Measurements from ENCODE around the gene ARF3. TPM values are rescaled to one million over a fixed set of nuclear protein-coding genes. Genes with fewer than 3 reads are reported as not detected.

The ARF3 gene
- polyA plus RNA-seq, 3 donors, result 56.5 to 88.5 (median 58.4) TPM

GRCh38 chr12:48925304-48926011 lies 31.8 kb downstream of the ARF3 start, which contains the start of gene FKBP11:
Gene FKBP11, minus strand, starts transcription at chr12:48925492. Its CDS starts 64 bp downstream, at chr12:48925428.
- Histone ChIP-seq H3K27ac (ENCODE audit: low read depth in 1 of 2, low read length in 2 of 2) (peak within 1 kb of the TSS in 1 of 2 donors; percentile 57), H4K20me1 (ENCODE audit: insufficient read depth, low read length) (peaks cover 16% of the 10 kb centered on the region), H3K4me1 (ENCODE audit: control insufficient read depth in 1 of 2, insufficient read depth in 2 of 2, low read length in 2 of 2) (peaks cover 10 to 11% of the 10 kb centered on the region in 2 donors), H3K79me2 (ENCODE audit: insufficient read depth, low read length) (no peaks in the 10 kb centered on the region), H3K4me3 (replicated peaks in 1 of 3; ENCODE audit: low read depth in 2 of 3, low read length in 3 of 3) (peak within 1 kb of the TSS; percentile 72 to 88 (median 86)), H3K4me2 (replicated peaks; ENCODE audit: extremely low read depth, low read length, poor library complexity, severe bottlenecking) (peak within 1 kb of the TSS; percentile 91), H3K36me3 (replicated peaks in 1 of 2; ENCODE audit: control insufficient read depth in 1 of 2, insufficient read depth in 2 of 2, low read length in 2 of 2) (peaks cover 24 to 44% of the 10 kb centered on the region in 2 donors), H3K9me3 (replicated peaks in 1 of 2; ENCODE audit: control insufficient read depth in 1 of 2, insufficient read depth in 1 of 2, low read length in 2 of 2) (no peaks in the 10 kb centered on the region), H2AFZ (ENCODE audit: insufficient read depth, low read depth, low read length, poor library complexity, severe bottlenecking) (peak within 1 kb of the TSS; percentile 74), H3K9ac (ENCODE audit: insufficient read depth, low read length, poor library complexity, severe bottlenecking) (peak within 1 kb of the TSS; percentile 77), H3K27me3 (ENCODE audit: control insufficient read depth in 2 of 2, insufficient read depth in 2 of 2, low read length in 2 of 2) (no peaks in the 10 kb centered on the region)
- H3K27me3 Mint-ChIP-seq (ENCODE audit: low read depth in 3 of 3), result peaks cover 0 to 1% (median 0%) of the 10 kb centered on the region in 3 donors
- no peaks in the 10 kb centered on the region for H3K9me3 Mint-ChIP-seq
- DNase-seq, result no peak
- peak within 1 kb of the TSS in 5 of 7 donors; percentile 35 to 81 (median 73) for H3K27ac Mint-ChIP-seq
- intact Hi-C loops (cut with micrococcal nuclease), result no loop called here
- H3K36me3 Mint-ChIP-seq, result peaks cover 50 to 62% of the 10 kb centered on the region in 2 donors
- H3K4me3 Mint-ChIP-seq, result peak within 1 kb of the TSS; percentile 92 to 96
- TF ChIP-seq CTCF (IDR thresholded peaks at IDR 0.05), result no peak
- H3K4me1 Mint-ChIP-seq, result peaks cover 14% of the 10 kb centered on the region
- 3% methylated on average over 28 of the region's 38 CpGs for WGBS (ENCODE audit: insufficient coverage)

- Histone ChIP-seq H3K4me3 (replicated peaks in 1 of 3; ENCODE audit: low read depth in 2 of 3, low read length in 3 of 3) (peak overlapping the region; percentile 72 to 88 (median 86)), H3K27ac (ENCODE audit: low read depth in 1 of 2, low read length in 2 of 2) (peak overlapping the region in 1 of 2 donors; percentile 57), H3K4me1 (ENCODE audit: control insufficient read depth in 1 of 2, insufficient read depth in 2 of 2, low read length in 2 of 2) (peaks cover 10 to 11% of the 10 kb centered on the region in 2 donors), H4K20me1 (ENCODE audit: insufficient read depth, low read length) (peaks cover 10% of the 10 kb centered on the region), H3K79me2 (ENCODE audit: insufficient read depth, low read length) (no peaks in the 10 kb centered on the region), H3K9ac (ENCODE audit: insufficient read depth, low read length, poor library complexity, severe bottlenecking) (peak overlapping the region; percentile 77), H3K4me2 (replicated peaks; ENCODE audit: extremely low read depth, low read length, poor library complexity, severe bottlenecking) (peak overlapping the region; percentile 91), H3K27me3 (ENCODE audit: control insufficient read depth in 2 of 2, insufficient read depth in 2 of 2, low read length in 2 of 2) (no peaks in the 10 kb centered on the region), H2AFZ (ENCODE audit: insufficient read depth, low read depth, low read length, poor library complexity, severe bottlenecking) (peak overlapping the region; percentile 74), H3K9me3 (replicated peaks in 1 of 2; ENCODE audit: control insufficient read depth in 1 of 2, insufficient read depth in 1 of 2, low read length in 2 of 2) (no peaks in the 10 kb centered on the region), H3K36me3 (replicated peaks in 1 of 2; ENCODE audit: control insufficient read depth in 1 of 2, insufficient read depth in 2 of 2, low read length in 2 of 2) (peaks cover 17 to 38% of the 10 kb centered on the region in 2 donors)
- TF ChIP-seq CTCF (IDR thresholded peaks at IDR 0.05), result peak; percentile 3
- Mint-ChIP-seq H3K27me3 (ENCODE audit: low read depth in 3 of 3) (peaks cover 0 to 1% (median 0%) of the 10 kb centered on the region in 3 donors), H3K36me3 (peaks cover 44 to 57% of the 10 kb centered on the region in 2 donors), H3K27ac (peak overlapping the region in 5 of 7 donors; percentile 35 to 81 (median 73)), H3K4me3 (peak overlapping the region; percentile 92 to 96), H3K9me3 (no peaks in the 10 kb centered on the region), H3K4me1 (peaks cover 14% of the 10 kb centered on the region)
- WGBS (ENCODE audit: insufficient coverage), result 0% methylated on average over 33 of the region's 43 CpGs
- intact Hi-C loops (cut with micrococcal nuclease), result no loop called here
- DNase-seq, result peak; percentile 18 to 37 (median 22)
Observed at GRCh38 chr12:48924617-48925303, 32.5 kb downstream of the ARF3 start.
